ENCODE results near the gene BPIFB2.

GRCh38 chr20:33061658-33062028 lies 54.1 kb downstream of the BPIFB2 start:
- TF ChIP-seq, protein P1, sequence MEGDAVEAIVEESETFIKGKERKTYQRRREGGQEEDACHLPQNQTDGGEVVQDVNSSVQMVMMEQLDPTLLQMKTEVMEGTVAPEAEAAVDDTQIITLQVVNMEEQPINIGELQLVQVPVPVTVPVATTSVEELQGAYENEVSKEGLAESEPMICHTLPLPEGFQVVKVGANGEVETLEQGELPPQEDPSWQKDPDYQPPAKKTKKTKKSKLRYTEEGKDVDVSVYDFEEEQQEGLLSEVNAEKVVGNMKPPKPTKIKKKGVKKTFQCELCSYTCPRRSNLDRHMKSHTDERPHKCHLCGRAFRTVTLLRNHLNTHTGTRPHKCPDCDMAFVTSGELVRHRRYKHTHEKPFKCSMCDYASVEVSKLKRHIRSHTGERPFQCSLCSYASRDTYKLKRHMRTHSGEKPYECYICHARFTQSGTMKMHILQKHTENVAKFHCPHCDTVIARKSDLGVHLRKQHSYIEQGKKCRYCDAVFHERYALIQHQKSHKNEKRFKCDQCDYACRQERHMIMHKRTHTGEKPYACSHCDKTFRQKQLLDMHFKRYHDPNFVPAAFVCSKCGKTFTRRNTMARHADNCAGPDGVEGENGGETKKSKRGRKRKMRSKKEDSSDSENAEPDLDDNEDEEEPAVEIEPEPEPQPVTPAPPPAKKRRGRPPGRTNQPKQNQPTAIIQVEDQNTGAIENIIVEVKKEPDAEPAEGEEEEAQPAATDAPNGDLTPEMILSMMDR (IDR thresholded peaks at IDR 0.05): no peak
- no peak for TF ChIP-seq EP300 (IDR thresholded peaks at IDR 0.05)
